Stimulated activated CD4-positive, alpha-beta T cell treated with anti-CD3 and anti-CD28 coated beads, Interleukin-15, amount 100 ng/mL, for 1 hour (primary cell): ENCODE results near the gene CCDC183.

Experiments
- DNase-seq, 2 donors: peaks; one replicate each; pipeline ENCODE4 v3.0.0-alpha.2; 2020; ENCODE audit warnings: low read depth in 1 of 2, low spot score in 1 of 2

CCDC183 gene

DNA sequence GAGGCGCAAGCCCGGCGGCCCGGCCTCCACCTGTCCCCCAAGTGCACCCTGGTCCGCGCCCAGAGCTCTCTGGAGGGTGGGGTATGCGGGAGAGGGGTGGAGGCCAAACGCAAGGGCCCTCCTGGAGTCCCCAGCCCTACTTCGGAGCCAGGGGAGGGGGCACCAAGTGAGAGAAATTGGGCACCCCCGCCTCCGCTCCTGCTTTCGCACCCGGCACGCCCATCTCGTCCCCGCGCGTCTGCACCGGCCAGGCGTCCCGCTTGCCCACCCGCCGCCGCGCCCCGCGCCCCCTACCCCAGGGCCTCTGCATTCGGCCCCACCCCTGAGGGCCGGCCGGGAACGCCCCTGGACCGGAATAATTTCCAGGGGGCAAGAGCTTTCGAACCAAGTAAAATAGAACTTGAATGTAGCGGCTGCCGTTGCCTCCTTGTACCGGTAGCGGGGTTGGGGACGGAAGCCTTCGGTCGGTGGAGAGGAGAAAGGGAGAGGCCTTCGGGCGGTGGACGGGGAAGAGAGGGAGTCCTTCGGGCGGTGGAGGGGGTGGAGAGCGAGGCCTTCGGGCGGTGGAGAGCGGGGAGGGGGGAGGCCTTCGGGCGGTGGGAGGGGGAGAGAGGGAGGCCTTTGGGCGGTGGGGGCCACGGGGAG lies 52.4 kb downstream of the CCDC183 start:
- no peak for DNase-seq

DNA sequence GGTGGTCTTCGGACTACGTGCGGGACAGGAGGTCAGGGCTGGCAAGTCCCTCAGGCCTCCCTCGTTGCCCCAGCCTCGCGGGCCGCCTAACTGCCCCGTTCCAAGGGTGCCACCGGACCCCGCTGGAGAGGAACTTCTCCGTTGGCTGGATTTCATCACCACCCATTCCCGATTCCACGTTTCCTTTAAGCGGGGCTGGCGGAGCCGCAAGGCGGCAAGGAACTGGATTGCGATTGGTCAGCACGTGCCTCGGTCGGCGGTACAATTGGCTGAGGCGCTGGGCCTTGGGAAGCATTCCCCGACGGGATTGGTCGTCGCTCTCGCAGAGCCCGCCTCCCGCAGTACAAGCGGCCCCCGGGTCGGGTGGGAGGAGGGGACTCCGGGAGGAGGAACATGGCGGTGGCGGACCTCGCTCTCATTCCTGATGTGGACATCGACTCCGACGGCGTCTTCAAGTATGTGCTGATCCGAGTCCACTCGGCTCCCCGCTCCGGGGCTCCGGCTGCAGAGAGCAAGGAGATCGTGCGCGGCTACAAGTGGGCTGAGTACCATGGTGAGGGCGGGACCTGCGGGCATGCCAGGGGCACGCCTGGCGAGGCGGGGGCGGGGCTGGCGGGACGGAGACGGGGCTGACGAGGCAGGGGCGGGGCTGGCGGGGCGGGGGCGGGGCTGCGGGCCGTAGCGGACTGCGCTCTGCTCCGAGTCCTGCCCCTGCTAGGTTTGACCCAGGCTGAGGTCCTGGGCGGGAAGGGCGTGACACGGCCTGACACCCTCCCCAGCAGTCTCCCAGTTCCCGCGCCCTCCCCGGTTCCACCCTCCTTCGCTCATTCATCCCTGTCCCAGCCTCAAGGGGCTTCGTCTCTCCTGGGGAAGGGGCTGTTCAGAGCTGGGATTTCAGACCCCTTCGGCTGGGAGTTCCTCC lies 53.2 kb downstream of the CCDC183 start, which contains the start of gene PHPT1:
TSS of gene PHPT1 (plus strand) at position 372 of the 922 bp plus-strand sequence. CDS start at position 394, 22 bp downstream.
- DNase-seq: peak; percentile 91 to 93

DNA sequence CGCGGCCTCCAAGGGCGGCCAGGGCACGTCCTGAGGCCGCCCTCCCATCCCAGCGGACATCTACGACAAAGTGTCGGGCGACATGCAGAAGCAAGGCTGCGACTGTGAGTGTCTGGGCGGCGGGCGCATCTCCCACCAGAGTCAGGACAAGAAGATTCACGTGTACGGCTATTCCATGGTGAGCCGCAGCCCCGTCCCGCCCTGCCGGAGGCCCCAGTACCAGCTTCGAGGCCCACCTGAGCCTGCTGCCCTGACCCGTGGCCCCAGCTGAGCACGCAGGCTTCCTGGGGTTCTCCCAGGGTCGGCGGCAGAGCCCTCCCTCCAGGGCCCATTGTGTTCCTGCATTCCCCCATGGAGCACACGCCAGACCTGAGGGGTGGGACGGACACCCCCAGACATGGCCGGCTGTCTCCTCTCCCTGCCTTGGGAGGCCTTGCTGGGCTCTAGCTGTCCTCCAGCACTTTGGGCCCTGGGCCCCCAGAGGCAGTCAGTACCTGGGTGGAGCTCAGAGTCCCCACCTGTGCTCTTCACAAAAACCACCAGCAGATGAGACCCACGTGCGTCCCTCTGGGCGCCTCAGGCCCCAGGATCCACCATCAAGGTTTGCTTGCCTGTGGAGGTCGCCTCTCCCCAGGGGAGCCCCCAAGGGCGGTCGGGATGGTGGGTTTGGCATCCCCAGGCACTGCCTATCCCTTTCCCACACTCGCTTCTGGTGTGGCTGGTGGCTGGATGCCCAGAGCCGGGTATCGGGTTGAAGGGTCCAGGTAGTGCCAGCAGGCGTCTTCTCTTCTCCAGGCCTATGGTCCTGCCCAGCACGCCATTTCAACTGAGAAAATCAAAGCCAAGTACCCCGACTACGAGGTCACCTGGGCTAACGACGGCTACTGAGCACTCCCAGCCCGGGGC lies 54.1 kb downstream of the CCDC183 start:
- no peak for DNase-seq

DNA sequence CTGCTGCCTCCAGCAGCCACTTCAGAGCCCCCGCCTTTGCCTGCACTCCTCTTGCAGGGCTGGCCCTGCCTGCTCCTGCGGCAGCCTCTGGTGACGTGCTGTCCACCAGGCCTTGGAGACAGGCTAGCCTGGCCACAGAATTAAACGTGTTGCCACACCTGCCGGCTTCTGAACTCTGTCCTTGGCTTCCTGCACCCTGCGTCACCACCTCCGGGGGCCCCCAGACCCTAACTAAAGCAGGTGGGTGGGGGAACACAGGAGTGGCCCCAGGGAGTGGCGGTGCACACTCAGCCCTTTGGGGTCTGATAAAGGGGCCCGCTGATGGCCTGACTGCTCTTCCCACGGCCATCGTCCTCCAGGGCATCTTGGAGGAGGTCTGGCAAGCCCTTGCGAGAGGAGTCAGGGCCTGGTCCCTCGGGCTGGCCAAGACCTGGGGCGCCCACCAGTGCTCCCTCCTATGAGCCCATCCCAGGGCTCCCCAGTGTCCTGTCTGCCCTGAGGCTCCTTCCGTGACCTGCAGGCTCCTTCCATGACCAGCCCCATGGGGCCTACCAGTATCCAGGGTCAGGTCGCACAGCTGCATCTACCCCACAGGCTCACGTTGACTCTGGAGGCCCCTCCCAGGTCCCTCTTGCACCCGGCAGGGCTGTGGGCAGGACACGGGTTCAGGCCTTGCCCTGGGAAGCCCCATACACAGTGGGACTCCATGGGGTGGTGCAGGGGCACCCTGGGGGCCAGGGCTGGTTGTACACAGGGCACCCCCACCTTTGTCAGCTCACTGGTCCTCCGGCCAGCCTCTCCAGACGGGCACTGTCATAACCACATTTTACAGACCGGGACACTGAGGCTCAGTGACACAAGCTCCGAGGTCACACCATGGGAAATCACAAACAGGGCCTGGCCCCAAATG lies 55.0 kb downstream of the CCDC183 start:
- DNase-seq: no peak

DNA sequence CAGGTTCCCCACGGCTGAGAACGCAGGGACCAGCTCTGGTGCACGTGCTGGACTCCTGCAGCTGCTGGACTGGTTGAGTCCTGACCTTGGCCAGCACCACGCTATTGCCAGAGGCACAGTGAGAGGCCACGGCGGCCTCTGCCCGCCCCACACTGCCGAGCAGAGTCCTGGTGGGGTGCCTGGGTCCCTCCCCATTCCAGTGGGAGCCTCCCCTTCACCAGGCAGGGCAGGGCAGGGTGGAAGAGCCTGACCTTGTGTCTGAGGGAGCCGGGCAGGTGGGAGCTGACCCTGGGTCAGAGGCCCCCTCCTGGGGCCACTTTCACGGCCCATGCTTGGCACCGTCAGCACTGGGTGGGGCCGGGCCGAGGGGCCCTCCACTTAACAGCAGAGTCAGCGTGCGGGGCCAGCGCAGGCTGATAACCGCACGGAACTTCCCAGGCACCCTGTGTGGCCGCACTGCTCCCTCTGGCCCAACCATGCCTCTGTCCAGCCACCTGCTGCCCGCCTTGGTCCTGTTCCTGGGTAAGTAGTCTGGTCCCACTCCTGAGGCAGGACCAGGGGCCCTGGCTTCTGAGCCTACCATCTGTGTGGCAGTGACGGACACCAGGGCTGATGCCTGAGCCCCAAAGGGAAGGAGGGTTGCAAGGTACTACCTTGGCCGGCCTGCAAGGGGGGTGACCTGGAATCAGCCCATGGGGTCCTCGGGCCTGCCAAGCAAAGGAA lies 56.0 kb downstream of the CCDC183 start, which contains the start of gene MAMDC4:
TSS of gene MAMDC4 (plus strand) at position 406 of the 723 bp plus-strand sequence. CDS start at position 477, 71 bp downstream.
- no peak for DNase-seq

DNA sequence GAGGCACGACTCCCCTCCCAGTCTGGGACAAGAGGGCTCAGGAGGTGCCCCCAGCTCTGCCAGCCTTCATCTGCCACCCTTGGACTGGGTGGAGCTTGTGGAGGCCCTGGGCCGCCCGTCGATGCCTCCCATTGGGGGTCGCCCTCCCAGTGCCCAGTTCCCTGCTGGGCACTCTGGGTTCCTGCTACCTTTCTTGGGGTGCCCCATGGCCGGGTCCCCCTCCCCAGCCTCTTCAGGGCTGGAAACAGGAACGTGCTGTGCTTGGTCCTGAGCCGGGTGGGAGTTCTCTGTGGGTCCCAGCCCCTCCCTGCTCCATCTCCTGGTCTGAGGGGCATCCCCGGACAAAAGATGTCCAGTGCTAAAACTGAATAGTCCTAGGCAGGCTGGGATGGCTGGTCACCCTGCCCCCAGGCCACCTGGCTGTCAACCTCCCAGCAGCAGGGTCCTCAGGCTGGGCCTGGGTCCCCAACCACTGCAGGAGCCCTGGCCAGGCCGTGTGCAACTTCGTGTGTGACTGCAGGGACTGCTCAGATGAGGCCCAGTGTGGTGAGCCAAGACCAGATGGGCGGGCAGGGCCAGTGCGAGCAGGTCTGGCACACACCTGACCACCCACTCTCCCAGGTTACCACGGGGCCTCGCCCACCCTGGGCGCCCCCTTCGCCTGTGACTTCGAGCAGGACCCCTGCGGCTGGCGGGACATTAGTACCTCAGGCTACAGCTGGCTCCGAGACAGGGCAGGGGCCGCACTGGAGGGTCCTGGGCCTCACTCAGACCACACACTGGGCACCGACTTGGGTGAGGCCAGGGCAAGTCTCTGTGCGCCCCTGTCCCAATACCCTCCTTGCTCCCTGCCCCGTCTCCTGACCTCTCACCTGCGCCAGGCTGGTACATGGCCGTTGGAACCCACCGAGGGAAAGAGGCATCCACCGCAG lies 56.8 kb downstream of the CCDC183 start:
- no peak for DNase-seq

DNA sequence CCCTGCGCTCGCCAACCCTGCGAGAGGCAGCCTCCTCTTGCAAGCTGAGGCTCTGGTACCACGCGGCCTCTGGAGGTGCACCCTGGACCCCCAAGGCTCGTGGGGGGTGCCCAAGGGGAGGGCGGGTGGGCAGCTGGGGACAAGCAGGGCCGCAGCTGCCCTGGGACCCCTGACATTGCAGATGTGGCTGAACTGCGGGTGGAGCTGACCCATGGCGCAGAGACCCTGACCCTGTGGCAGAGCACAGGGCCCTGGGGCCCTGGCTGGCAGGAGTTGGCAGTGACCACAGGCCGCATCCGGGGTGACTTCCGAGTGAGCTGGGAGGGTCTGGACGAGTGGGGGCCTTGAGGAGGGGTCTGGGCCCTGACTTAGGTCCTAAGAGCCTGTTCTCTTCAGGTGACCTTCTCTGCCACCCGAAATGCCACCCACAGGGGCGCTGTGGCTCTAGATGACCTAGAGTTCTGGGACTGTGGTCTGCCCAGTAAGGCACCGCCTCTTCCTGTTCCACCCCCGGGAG lies 57.5 kb downstream of the CCDC183 start:
- no peak for DNase-seq

DNA sequence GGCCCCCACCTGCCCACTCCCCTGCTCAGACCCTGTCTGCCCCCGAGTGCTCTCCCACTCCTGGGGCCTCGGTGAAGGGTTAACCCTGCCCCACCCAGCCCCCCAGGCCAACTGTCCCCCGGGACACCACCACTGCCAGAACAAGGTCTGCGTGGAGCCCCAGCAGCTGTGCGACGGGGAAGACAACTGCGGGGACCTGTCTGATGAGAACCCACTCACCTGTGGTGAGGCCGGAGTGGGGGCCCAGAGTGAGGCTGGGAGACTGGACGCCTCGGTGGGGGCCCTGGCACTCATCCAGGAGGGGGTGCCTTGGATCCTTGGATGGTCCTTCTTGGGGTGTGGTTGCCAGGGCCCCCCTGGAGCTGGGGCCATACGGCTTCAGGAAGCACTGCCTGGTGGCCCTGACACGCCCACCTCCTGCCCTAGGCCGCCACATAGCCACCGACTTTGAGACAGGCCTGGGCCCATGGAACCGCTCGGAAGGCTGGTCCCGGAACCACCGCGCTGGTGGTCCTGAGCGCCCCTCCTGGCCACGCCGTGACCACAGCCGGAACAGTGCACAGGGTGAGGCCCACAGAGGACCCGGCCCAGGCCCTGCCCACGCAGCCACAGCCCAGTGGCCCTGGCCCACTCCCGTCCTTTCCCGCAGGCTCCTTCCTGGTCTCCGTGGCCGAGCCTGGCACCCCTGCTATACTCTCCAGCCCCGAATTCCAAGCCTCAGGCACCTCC lies 58.1 kb downstream of the CCDC183 start:
- no peak for DNase-seq

DNA sequence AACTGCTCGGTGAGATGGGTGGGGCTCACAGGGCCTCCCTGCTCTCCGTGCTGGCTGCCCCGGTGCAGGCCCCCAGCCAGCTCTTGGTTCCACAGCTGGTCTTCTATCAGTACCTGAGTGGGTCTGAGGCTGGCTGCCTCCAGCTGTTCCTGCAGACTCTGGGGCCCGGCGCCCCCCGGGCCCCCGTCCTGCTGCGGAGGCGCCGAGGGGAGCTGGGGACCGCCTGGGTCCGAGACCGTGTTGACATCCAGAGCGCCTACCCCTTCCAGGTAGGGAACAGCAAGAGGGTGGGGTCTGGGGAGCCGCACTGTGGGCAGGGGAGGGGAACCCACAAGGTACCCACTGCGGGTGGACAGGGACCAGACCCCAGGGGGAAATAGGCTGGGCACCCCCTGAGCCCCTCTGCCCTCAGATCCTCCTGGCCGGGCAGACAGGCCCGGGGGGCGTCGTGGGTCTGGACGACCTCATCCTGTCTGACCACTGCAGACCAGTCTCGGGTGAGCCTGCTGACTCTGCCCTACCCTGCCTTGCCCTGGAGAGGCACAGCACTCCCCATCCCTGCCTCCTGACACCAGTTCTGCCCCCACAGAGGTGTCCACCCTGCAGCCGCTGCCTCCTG lies 58.8 kb downstream of the CCDC183 start:
- no peak for DNase-seq

DNA sequence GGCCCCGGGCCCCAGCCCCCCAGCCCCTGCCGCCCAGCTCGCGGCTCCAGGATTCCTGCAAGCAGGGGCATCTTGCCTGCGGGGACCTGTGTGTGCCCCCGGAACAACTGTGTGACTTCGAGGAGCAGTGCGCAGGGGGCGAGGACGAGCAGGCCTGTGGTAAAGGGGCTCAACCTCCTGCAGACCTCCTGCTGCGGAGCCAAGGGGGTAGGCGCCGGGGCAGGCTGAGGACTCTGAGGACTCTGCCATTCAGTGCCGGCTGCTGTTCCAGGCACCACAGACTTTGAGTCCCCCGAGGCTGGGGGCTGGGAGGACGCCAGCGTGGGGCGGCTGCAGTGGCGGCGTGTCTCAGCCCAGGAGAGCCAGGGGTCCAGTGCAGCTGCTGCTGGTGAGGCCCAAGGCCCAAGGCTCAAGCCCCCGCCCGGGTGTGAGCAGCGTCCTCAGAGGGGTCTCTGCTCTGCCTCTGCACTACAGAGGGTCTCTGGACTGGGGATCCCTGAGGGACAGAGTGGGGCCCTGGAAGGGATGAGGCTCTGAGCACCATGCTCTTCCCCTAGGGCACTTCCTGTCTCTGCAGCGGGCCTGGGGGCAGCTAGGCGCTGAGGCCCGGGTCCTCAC lies 59.4 kb downstream of the CCDC183 start:
- no peak for DNase-seq

DNA sequence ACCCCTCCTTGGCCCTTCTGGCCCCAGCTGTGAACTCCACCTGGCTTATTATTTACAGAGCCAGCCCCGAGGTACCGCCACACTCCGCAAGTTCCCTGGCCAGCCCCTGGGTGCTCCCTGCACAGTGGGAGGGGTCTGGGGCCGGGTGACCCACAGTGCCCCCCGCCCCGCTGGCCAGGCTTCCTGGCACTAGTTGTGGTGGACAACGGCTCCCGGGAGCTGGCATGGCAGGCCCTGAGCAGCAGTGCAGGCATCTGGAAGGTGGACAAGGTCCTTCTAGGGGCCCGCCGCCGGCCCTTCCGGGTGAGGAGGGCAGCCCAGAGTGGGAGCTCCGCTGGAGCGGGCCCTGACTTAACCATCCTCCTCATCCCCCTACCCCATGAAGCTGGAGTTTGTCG lies 59.9 kb downstream of the CCDC183 start:
- no peak for DNase-seq

DNA sequence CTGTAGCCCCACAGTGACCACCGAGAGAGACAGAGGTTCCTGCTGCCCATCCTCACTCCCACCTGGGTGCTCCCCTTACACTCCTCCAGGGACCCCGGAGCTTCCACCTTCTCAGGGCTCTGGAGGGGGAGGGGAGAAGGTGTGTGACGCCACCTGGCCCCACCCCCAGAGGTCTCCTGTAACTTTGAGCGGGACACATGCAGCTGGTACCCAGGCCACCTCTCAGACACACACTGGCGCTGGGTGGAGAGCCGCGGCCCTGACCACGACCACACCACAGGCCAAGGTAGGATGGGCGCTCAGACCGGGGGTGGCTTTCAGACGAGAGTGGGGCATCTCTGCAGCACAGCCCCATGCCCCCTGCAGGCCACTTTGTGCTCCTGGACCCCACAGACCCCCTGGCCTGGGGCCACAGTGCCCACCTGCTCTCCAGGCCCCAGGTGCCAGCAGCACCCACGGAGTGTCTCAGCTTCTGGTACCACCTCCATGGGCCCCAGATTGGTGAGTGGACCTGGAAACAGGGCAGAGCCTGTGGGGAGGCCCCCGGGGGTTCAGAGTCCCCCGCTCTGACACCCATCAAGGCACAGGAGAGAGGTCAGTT lies 60.5 kb downstream of the CCDC183 start:
- DNase-seq: no peak

DNA sequence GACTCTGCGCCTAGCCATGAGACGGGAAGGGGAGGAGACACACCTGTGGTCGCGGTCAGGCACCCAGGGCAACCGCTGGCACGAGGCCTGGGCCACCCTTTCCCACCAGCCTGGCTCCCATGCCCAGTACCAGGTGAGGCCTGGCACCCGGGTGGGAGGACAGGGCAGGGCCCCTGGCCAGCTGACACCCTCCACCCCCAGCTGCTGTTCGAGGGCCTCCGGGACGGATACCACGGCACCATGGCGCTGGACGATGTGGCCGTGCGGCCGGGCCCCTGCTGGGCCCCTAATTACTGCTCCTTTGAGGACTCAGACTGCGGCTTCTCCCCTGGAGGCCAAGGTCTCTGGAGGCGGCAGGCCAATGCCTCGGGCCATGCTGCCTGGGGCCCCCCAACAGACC lies 61.0 kb downstream of the CCDC183 start:
- DNase-seq: no peak
